Stimulated activated CD4-positive, alpha-beta T cell treated with anti-CD3 and anti-CD28 coated beads, Interleukin-15, amount 100 ng/mL, for 1 hour (primary cell): ENCODE results near the gene RPS21.
"Not testable (repeated sequence)": the region's sequence is repeated elsewhere in the genome, so short reads cannot be mapped to it uniquely, and the experiment has no call there.

Experiments used
- DNase-seq, 2 donors: peaks; one replicate each; pipeline ENCODE4 v3.0.0-alpha.2; 2020; ENCODE audit warnings: low read depth in 1 of 2, low spot score in 1 of 2

Gene RPS21

GRCh38 chr20:62424249-62425107 is 37.6 kb downstream of the RPS21 start:
- no peak for DNase-seq

DNA sequence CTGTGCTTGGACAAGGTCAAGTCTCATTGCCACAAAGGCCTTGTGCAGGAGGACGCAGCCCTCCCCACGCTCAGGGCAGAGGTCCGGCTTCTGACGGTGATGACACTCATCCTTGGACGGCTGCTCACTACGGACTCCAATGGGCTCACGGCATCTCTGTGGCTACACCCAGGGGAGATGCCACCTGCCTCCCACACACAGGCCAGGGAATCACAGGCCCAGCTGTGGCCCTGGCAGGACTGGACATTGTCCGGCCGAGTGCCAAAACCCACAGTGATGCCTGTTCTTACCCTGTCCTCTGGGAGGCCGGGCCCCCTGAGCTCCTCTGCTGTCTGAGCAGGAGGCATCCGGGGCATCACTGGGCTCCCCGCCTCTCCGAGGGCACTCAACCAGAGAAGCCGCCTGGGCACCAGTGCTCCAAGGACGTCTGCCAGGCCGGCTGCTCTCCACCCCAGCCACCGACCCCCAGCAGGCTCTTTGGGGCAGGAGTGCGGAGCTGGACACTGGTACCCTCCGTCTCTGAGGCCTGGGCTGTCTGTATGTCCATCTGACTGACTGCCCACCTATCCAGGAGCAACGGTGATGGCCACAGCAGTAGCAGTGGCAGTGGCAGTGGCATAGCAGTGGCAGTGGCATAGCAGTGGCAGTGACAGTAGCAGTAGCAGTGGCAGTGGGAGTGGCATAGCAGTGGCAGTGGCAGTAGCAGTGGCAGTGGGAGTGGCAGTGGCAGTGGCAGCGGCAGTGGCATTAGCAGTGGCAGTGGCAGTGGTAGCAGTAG is 38.6 kb downstream of the RPS21 start:
- no peak for DNase-seq

GRCh38 chr20:62426059-62426348 is 39.1 kb downstream of the RPS21 start:
- not testable (repeated sequence) for DNase-seq

DNA sequence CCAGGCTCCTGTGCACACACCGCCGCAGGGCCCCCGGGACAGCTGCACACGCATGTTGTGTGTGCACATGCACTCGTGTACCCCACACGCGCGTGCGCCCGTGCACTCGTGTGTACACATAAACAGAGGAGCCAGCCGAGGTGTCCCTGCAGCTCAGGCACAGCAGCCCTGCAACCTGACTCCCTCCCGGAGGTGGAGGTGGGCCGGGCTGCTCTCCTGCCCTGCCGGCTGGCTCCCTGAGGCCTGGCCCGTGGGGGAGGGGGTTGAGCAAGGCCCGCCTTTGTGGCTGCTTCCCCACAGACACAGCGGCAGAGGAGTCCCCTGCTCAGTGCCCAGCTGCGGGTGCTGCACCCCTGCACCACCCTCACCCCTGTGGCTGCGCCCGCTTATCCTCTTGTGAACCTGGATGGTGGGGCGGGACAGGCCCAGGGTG is 39.8 kb downstream of the RPS21 start:
- no peak for DNase-seq

DNA sequence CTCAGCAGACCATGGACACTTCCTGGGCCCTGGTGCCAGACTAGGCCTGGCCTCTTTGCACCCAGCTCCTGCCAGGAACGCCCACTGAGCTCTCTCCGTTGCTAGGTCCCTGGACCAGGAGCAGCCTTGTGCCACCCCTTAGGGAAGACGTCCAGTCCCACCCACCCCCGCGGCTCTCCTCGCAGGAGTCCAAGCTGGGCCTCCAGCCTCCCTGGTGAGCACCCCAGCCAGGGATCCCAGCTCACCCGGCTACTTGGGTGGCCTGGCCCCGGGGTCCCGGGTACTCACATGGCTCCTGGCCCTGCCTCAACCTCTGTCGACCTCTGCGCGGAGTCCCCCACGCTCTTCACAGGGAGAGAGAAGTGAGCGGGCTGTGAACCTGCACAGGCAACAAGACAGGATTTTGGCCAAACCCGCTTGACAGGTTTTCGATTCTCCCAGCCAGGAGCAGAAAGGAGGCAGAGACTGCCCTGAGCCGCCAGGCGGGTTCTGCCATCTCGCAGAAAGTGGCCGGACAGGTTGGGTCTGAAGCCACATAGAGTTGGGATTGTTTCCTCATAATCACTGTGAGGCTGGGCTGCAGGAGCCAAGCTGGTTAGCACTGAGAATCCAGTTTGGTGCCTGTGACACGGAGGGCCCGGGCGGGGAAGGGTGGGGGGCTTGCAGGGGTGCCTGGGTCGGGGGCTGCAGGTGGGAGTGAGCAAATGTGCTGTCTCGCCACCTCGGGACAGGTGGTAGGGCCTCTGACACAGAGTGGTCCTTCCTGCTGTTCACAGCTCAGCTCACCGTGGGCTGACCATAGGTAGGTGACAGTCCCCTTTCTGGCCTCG is 40.5 kb downstream of the RPS21 start, which contains the start of gene RBBP8NL:
TSS of gene RBBP8NL (minus strand) at position 368 of the 830 bp plus-strand sequence. CDS start 7,892 bp downstream, outside the sequence.
- no peak for DNase-seq

GRCh38 chr20:62428002-62428372 is 41.1 kb downstream of the RPS21 start:
- DNase-seq, result no peak

- no peak for DNase-seq
These were observed 41.7 kb downstream of the RPS21 start for GRCh38 chr20:62428396-62429295.

DNA sequence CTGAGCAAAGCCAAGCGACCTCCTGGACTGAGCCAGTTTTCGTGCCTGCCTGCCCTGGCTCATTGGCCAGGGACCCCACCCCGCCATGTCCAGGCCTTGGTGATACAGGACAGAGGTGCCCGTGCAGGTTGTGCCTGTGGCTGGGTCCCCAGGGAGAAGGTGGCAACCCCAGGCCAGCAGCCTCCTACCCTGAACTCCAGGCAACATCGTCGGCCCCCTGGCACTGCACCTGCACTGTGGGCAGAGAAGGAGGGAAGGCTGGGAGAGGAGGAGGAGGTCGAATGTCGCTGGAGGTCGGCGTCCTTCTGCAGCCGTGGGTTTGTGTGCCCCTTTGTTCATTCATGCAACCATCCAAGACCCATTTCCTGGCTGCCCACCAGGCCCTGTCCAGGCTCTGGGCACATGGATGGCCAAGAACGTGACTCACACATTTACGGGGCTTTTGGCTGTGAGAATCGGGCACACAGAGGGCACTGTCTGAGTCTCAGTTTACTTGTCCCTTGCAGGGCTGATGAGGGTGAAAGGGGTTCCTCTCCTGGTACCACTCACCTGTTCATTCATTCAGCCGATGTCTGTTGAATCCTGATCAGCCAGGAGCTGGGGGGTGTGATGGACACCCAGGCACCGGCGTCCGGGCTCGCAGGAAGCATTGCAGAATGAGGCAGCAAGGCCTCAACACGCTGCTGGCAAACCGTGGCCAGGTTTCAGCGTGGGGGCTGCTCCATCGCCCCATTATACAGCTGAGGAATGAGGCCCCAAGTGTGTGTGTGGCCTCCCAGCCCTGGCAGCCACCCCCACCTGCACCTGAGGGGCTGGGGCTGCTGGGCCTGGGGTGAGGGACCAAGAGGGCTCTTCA is 42.8 kb downstream of the RPS21 start:
- no peak for DNase-seq

- no peak for DNase-seq
These were observed 43.5 kb downstream of the RPS21 start for GRCh38 chr20:62430311-62430853.

DNA sequence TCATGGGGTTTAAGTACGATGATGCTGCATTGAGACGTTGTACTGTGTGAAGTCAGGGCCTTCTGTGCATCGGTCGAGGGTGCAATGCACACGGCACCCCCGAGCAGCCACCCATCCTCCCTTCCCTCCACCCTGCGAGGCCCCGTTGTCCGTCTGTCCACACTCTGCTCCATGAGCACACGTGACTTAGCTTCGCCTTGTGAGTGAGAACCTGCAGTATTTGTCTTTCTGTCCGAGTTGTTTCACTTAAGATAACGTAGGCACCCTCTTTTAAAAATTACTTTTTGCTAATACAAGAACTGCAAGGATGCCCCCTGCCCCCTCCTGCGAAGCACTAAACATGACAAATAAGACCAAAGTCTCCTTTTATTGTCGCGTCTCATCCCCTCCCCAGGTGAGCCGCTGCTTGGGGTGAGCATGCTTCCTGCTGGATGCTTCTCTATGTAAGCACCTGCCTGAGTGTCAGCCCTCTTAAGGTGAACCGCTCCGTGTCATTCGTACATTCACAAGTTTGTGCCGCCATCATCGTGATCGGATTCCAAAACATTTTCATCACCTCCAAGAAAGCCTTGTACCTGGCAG is 44.1 kb downstream of the RPS21 start:
- no peak for DNase-seq

- no peak for DNase-seq
These were observed 47.0 kb downstream of the RPS21 start for GRCh38 chr20:62433658-62434497.

GRCh38 chr20:62436692-62437091 is 49.8 kb downstream of the RPS21 start:
- DNase-seq, result no peak

- no peak for DNase-seq
These were observed 50.6 kb downstream of the RPS21 start for GRCh38 chr20:62437496-62437895.

GRCh38 chr20:62437927-62438326 is 51.0 kb downstream of the RPS21 start:
- DNase-seq, result no peak
